GM18907 (cell line): ENCODE measurements around the gene PPFIA3.
"Not testable (repeated sequence)": the region's sequence is repeated elsewhere in the genome, so short reads cannot be mapped to it uniquely, and the experiment has no call there.

Experiments
- ATAC-seq: cut with Tn5 transposase; IDR thresholded peaks from one replicate; pipeline ENCODE4 v1.9.1; 2021; ENCODE audit warnings: mild to moderate bottlenecking, moderate library complexity; ENCODE audit not compliant: unreplicated experiment

Gene PPFIA3

GRCh38 chr19:49123285-49123684 lies 3.9 kb downstream of the PPFIA3 start:
- not testable (repeated sequence) for ATAC-seq

- no peak for ATAC-seq
Measured at GRCh38 chr19:49125025-49125731, 5.8 kb downstream of the PPFIA3 start.

GRCh38 chr19:49126575-49126974 lies 7.2 kb downstream of the PPFIA3 start:
- ATAC-seq, result no peak

- not testable (repeated sequence) for ATAC-seq
Measured at GRCh38 chr19:49127225-49127624, 7.9 kb downstream of the PPFIA3 start.

- ATAC-seq, result peak; percentile 86
Measured at GRCh38 chr19:49127674-49128544, 8.6 kb downstream of the PPFIA3 start.

GRCh38 chr19:49128545-49129237 lies 9.3 kb downstream of the PPFIA3 start:
- ATAC-seq, result no peak

- no peak for ATAC-seq
Measured at GRCh38 chr19:49129238-49129583, 9.9 kb downstream of the PPFIA3 start.

- ATAC-seq, result no peak
Measured at GRCh38 chr19:49130325-49130724, 11.0 kb downstream of the PPFIA3 start.

GRCh38 chr19:49132974-49133609 lies 13.7 kb downstream of the PPFIA3 start:
- ATAC-seq, result no peak

GRCh38 chr19:49133621-49134454 lies 14.5 kb downstream of the PPFIA3 start:
- ATAC-seq, result no peak

GRCh38 chr19:49135686-49136085 lies 16.3 kb downstream of the PPFIA3 start:
- no peak for ATAC-seq

- no peak for ATAC-seq
Measured at GRCh38 chr19:49136771-49137171, 17.4 kb downstream of the PPFIA3 start.

- ATAC-seq, result no peak
Measured at GRCh38 chr19:49140951-49141350, 21.6 kb downstream of the PPFIA3 start.

GRCh38 chr19:49141352-49141751 lies 22.0 kb downstream of the PPFIA3 start:
- ATAC-seq, result no peak

- ATAC-seq, result peak; percentile 72
Measured at GRCh38 chr19:49142866-49143335, 23.6 kb downstream of the PPFIA3 start.

GRCh38 chr19:49145573-49146407 lies 26.4 kb downstream of the PPFIA3 start:
- no peak for ATAC-seq

- ATAC-seq, result not testable (repeated sequence)
Measured at GRCh38 chr19:49146408-49146770, 27.0 kb downstream of the PPFIA3 start.

- ATAC-seq, result no peak
Measured at GRCh38 chr19:49148044-49148682, 28.8 kb downstream of the PPFIA3 start.
